Right atrium auricular region (tissue), 2 donors: ENCODE measurements around the gene CYSTM1. TPM values are rescaled to one million over a fixed set of nuclear protein-coding genes. Genes with fewer than 3 reads are reported as not detected.

Experiments
- DNase-seq: peaks from one replicate; pipeline ENCODE4 v3.0.0-alpha.2; 2019; ENCODE audit warnings: low spot score
- H3K27ac ChIP-seq, 2 donors: fragments of 200-600 bp; sonication (generic); 1 replicate in 1 of 2; 2 replicates in 1 of 2; pipeline ENCODE4 v1.5.1; 2016 to 2019
- H3K27me3 ChIP-seq, 2 donors: fragments of 200-600 bp; sonication (generic); one replicate each; pipeline versions ENCODE4 v1.5.1 to v1.6.0; 2017 to 2019
- H3K36me3 ChIP-seq: fragments of 200-600 bp; sonication (generic); one replicate; pipeline ENCODE4 v1.5.1; 2016
- H3K4me1 ChIP-seq, 2 donors: fragments of 200-600 bp; sonication (generic); one replicate each; pipeline versions ENCODE4 v1.5.1 to v1.6.0; 2017 to 2019
- H3K4me3 ChIP-seq, 2 donors: fragments of 200-600 bp; sonication (generic); 1 replicate in 1 of 2; 2 replicates in 1 of 2; pipeline ENCODE4 v1.5.1; 2017 to 2019; ENCODE audit warnings: mild to moderate bottlenecking in 1 of 2, moderate library complexity in 1 of 2
- H3K9me3 ChIP-seq, 2 donors: fragments of 200-600 bp; sonication (generic); one replicate each; pipeline ENCODE4 v1.5.1; 2019
- CTCF ChIP-seq, 2 donors: fragments of 200-600 bp; sonication (generic); IDR thresholded peaks; one replicate each; pipeline ENCODE4 v1.5.1; 2019; ENCODE audit warnings: antibody characterized with exemption in 2 of 2
- total RNA-seq, 2 donors: library from RNA; depleted of rRNA; stranded (reverse); fragments of >200 nt; gene quantifications; one replicate each; pipeline ENCODE4 v1.1.0, GENCODE V29; 2016

Gene CYSTM1
- total RNA-seq, 2 donors from 2014 or later, result 89.8 to 143 TPM

- DNase-seq, result peak; percentile 88
- Histone ChIP-seq H3K4me1 (peaks cover 0 to 34% of the 10 kb centered on the region in 2 donors), H3K36me3 (no peaks in the 10 kb centered on the region), H3K4me3 (peak overlapping the region; percentile 87 to 98), H3K9me3 (no peaks in the 10 kb centered on the region), H3K27me3 (no peaks in the 10 kb centered on the region), H3K27ac (peak overlapping the region; percentile 98 to 99)
- peak in 1 of 2 donors; percentile 1 for TF ChIP-seq CTCF (IDR thresholded peaks at IDR 0.05)
Observed at GRCh38 chr5:140175367-140176030, 511 bp downstream of the CYSTM1 start.

DNA sequence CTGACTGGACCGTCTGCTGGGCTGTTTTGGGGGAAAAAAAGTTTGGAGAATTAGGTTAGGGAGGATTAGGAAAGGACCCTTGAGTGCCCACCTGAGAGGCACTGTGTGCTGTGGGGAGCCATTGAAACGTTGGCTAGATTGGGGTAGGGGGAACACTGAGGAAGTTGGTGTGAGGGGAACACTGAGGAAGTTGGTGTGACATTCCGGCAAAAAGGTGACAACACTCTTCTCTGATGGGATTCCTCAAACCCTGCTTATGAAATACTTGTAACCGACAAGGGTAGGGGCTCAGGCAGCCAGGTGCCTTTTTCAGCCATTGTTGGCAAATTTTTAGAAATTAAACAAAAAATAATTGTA is 1.0 kb downstream of the CYSTM1 start:
- no peaks in the 10 kb centered on the region for H3K27me3 ChIP-seq
- no peaks in the 10 kb centered on the region for H3K36me3 ChIP-seq
- DNase-seq, result no peak
- no peak for TF ChIP-seq CTCF (IDR thresholded peaks at IDR 0.05)
- H3K27ac ChIP-seq, result peak overlapping the region; percentile 98 to 99
- H3K4me3 ChIP-seq, result peak overlapping the region; percentile 87 to 98
- H3K4me1 ChIP-seq, result peaks cover 0 to 40% of the 10 kb centered on the region in 2 donors
- H3K9me3 ChIP-seq, result no peaks in the 10 kb centered on the region

GRCh38 chr5:140178086-140178410 is 3.1 kb downstream of the CYSTM1 start:
- no peaks in the 10 kb centered on the region for H3K27me3 ChIP-seq
- H3K4me1 ChIP-seq, result peaks cover 0 to 60% of the 10 kb centered on the region in 2 donors
- peak overlapping the region; percentile 47 to 72 for H3K27ac ChIP-seq
- no peaks in the 10 kb centered on the region for H3K36me3 ChIP-seq
- no peak for DNase-seq
- no peaks in the 10 kb centered on the region for H3K9me3 ChIP-seq
- TF ChIP-seq CTCF (IDR thresholded peaks at IDR 0.05), result no peak
- H3K4me3 ChIP-seq, result no peak overlapping the region

- no peak for TF ChIP-seq CTCF (IDR thresholded peaks at IDR 0.05)
- no peak overlapping the region for H3K4me3 ChIP-seq
- no peaks in the 10 kb centered on the region for H3K9me3 ChIP-seq
- no peaks in the 10 kb centered on the region for H3K27me3 ChIP-seq
- H3K36me3 ChIP-seq, result no peaks in the 10 kb centered on the region
- DNase-seq, result no peak
- H3K27ac ChIP-seq, result peak overlapping the region; percentile 47 to 72
- peaks cover 0 to 66% of the 10 kb centered on the region in 2 donors for H3K4me1 ChIP-seq
Observed at GRCh38 chr5:140178482-140179116, 3.6 kb downstream of the CYSTM1 start.

DNA sequence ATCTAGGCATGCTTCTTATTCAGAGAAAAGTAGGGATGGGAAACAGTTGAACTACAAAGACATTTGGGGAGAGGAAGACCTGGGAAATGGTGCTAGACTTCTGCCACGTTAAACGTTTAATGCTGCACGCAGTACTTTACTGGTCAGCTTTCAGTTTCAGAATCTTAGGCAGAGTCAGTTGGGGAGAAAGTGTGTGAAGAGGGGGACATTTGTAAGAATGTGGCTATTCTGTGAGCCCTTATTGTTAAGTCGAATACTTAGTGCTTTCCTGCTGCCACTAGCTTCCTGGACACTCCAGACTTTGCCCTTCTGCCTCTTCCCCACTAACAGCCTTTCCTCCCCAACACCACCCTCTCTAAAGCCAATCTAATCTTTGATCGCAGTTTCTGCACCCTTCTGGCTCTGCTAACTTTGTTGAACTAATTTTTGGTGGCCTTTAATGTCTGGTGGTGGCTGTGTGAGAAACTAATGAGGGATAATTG is 6.1 kb downstream of the CYSTM1 start:
- no peak for TF ChIP-seq CTCF (IDR thresholded peaks at IDR 0.05)

More for the DNA sequence above, 6.1 kb downstream of the CYSTM1 start:
- H3K4me1 ChIP-seq, result peaks cover 0 to 69% of the 10 kb centered on the region in 2 donors
- no peak overlapping the region for H3K4me3 ChIP-seq
- DNase-seq, result no peak
- H3K27ac ChIP-seq, result peak overlapping the region; percentile 3 to 82
- no peaks in the 10 kb centered on the region for H3K9me3 ChIP-seq
- no peaks in the 10 kb centered on the region for H3K27me3 ChIP-seq
- H3K36me3 ChIP-seq, result no peaks in the 10 kb centered on the region
